DND-41 (cell line): ENCODE measurements around the gene ADGRB3.

Experiments
- EZH2 ChIP-seq: IDR thresholded peaks from 3 replicates; pipeline ENCODE4 v1.6.1; 2012; ENCODE audit warnings: borderline replicate concordance, low read depth, mild to moderate bottlenecking, moderate library complexity, low read length, inconsistent platforms; ENCODE audit not compliant: severe bottlenecking
- TF ChIP-seq, protein P1 (sequence below): IDR thresholded peaks from 2 replicates; pipeline ENCODE4 v1.5.1; 2012; ENCODE audit warnings: borderline replicate concordance, low read length, moderate library complexity, mild to moderate bottlenecking; ENCODE audit not compliant: poor library complexity, severe bottlenecking; ENCODE audit errors: extremely low read depth

DNA sequence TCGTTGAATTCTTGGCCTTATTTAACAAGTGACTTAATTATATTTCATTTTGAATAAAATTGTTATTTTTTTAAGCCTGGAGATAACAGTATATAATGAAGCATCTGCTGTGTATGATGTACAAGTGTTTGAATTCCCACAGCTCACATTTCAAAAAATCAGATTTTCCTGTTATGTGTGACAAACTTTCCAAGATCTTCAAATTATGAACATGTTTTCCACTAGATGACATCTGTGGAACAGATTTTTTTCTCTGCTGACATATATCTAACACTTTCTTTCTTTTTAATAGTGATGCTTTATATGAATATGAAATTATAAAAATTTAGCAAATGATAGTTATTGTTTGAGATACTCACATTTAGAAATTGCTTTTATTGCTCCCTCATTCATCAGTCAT is 678.9 kb downstream of the ADGRB3 start:
- TF ChIP-seq, protein P1, sequence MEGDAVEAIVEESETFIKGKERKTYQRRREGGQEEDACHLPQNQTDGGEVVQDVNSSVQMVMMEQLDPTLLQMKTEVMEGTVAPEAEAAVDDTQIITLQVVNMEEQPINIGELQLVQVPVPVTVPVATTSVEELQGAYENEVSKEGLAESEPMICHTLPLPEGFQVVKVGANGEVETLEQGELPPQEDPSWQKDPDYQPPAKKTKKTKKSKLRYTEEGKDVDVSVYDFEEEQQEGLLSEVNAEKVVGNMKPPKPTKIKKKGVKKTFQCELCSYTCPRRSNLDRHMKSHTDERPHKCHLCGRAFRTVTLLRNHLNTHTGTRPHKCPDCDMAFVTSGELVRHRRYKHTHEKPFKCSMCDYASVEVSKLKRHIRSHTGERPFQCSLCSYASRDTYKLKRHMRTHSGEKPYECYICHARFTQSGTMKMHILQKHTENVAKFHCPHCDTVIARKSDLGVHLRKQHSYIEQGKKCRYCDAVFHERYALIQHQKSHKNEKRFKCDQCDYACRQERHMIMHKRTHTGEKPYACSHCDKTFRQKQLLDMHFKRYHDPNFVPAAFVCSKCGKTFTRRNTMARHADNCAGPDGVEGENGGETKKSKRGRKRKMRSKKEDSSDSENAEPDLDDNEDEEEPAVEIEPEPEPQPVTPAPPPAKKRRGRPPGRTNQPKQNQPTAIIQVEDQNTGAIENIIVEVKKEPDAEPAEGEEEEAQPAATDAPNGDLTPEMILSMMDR: no peak
- TF ChIP-seq EZH2: no peak
